HG03045 (cell line): Measurements from ENCODE around the gene CAMTA1.
"Not testable (repeated sequence)": the region's sequence is repeated elsewhere in the genome, so short reads cannot be mapped to it uniquely, and the experiment has no call there.

ENCODE experiments used
- ATAC-seq: cut with Tn5 transposase; IDR thresholded peaks from one replicate; pipeline ENCODE4 v1.9.1; 2021; ENCODE audit warnings: mild to moderate bottlenecking, moderate library complexity; ENCODE audit not compliant: unreplicated experiment

Gene CAMTA1

GRCh38 chr1:7587108-7587772 is 802.0 kb downstream of the CAMTA1 start:
- ATAC-seq, result no peak

DNA sequence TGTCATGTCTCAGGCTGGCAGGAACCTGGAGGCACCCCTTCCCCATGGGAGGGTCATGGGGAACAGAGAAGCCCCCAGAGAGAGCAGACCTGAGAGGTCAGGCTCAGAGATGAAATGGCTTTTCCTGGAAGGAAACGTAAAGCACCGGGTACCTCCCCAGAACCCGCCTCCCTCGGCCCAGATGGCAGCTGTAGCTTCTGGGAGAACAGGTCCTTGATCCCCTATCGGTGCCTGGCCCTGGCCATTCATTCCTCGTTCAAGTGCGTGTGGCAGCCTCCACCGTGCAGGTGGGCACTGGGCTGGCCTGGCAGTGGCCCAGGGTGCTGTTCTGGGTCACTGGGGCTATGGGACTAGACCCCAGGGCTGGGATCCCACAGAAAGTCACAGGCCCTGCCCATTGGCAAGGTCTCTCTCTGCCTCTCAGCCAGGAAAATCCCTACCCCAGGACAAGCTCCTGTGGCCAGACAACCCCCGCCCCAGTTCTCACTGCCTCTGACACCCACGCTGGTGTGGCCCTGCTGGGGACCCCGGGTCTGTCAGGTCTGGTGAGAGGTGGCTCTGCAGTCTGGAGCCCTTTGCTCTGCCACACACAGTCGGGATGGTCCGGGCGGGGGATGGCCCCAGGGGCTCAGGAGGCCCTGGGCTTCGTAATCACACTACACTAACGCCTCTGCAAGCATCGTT is 802.7 kb downstream of the CAMTA1 start:
- ATAC-seq, result no peak

GRCh38 chr1:7588457-7588827 is 803.2 kb downstream of the CAMTA1 start:
- no peak for ATAC-seq

GRCh38 chr1:7589080-7589735 is 804.0 kb downstream of the CAMTA1 start:
- ATAC-seq, result no peak

DNA sequence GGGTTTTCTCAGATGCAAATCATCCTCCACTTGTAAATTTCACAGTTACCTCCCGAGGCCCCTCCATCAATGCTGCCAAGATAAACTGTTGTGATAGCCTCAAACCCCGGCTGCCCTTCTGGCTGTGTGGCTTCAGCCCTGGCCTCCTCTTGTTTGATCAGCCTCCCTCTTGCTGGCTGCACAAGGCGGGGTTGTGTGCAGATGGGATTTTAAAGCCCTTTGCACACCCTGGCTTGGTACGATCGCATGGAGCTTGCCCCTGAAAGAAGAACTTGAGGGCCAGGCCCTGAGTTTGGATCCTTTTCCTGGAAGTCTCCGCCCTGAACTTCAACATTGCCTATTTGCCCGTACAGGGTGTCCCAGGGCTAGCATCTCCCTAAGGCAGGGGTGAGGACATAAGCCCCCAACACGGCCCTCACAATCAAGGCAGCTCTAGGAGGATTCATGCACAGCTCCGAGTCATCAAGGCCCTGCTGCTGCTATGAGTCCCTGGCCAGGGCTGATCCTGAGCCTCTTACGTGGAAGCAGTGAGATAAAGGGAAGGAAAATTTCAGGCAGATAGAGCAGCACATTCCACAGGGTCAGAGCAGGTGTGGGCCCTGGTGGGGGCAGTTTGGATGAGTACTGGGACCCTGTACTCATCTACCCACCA is 804.6 kb downstream of the CAMTA1 start:
- no peak for ATAC-seq

DNA sequence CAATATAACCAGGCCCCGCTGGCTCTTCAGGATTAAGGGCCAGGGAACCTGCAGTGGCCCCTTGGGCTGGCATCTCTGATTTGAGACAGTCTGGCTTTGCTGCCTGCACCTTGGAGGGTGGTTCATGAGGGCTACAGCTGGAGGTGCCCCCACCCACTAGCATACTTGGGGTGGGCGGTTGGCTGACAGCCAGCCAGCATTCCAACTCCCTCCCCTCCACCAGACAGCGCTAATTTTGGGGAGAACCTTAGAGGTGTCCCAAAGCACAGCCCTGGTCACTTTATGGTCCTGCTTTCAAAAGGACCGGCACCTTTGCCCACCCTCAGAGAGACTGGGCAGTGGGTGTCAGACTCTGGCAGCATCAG is 805.2 kb downstream of the CAMTA1 start:
- no peak for ATAC-seq

DNA sequence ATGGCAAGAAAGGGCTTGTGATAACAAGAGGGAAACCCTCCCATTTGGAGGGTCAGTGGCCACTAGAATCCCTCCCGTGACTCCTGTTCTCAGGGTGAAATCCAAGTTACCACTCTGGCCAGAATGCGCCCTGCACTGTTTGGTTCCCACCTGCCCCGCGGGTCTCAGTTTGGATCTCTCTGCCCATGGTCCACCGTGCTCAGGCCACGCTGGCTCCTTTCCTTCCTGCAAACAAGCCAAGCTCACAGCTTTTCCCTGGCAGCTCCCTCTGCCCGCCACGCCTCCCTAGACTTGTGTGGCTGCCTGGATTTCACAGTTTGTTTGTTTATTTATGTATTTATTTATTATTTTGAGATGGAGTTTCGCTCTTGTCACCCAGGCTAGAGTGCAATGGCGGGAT is 806.3 kb downstream of the CAMTA1 start:
- no peak for ATAC-seq

DNA sequence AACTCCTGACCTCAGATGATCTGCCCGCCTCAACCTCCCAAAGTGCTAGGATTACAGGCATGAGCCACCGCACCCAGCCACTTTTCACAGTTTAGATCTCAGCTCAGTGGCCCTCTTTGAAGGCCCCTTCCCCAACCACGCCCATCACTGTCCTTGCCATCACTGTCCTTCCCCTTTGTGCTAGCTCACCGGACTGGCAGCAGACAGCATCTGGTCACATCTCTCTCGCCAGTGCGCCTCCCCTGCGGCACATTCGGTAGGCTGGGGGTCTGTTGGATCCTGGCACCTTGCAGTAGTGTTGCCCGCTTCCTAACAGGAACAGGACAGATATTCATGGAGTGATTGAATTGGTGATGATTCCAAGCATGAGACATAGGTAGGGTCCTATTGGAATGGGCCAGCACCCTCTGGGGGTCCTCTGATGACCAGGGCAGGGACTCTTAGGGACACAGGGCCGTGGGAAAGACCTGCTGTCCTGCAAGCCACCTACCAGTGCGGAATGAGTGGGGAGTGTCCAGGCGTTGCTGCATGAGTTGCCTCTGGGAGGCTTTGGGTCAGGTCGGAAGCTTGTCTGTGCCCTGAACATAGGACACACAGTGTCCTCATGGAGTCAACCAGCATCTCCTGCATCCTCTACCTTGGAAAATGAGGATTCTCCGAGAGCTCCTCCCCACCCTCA is 807.0 kb downstream of the CAMTA1 start:
- ATAC-seq, result no peak

- ATAC-seq, result no peak
Observed at GRCh38 chr1:7594002-7594713, 808.9 kb downstream of the CAMTA1 start.

DNA sequence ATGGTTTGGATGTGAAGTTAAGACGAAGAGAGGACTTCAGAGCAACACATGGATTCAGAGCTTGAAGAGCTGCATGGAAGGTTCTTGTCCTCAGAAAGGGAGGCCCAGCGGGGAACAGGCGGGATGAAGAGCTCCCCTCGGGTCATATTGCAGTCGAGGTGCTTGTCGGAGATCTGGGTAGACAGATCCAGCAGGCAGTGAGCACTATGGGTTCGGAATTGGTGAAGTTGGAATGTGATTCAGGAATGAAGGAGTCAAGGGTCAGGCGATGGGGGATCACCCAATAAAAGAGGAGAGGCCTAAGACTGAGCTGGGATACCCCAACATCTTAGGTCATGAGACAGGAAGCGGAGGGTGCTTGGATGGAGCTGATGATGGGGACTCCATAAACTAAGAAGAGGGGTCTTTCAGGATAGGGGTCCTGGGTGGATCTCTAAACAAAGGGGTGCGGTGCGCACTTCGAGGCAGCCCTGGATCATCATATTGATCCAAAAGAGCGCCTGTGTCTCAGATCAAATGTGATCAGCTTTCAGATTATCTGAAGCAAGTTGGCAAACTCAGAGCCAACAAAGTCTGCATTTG is 809.6 kb downstream of the CAMTA1 start:
- ATAC-seq, result no peak

DNA sequence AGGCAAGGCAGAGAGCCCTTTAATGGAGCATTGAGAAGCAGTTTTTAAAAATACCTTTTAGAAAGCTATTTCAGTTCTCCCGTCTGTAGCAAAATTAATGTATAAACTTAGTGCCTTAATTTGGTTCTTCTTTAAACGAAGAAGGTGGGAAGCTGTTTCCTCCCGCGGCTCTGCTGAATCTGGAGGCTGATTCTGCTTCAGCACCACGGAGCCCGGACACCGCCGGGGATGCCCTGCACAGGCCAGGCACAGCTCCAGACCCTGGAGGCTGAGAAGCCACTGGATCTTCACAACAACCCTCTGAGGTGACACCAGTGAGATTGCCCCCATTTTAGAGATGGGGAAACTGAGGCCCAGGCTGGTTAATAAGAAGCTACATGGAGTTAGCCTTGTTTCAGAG is 810.1 kb downstream of the CAMTA1 start:
- ATAC-seq, result no peak

DNA sequence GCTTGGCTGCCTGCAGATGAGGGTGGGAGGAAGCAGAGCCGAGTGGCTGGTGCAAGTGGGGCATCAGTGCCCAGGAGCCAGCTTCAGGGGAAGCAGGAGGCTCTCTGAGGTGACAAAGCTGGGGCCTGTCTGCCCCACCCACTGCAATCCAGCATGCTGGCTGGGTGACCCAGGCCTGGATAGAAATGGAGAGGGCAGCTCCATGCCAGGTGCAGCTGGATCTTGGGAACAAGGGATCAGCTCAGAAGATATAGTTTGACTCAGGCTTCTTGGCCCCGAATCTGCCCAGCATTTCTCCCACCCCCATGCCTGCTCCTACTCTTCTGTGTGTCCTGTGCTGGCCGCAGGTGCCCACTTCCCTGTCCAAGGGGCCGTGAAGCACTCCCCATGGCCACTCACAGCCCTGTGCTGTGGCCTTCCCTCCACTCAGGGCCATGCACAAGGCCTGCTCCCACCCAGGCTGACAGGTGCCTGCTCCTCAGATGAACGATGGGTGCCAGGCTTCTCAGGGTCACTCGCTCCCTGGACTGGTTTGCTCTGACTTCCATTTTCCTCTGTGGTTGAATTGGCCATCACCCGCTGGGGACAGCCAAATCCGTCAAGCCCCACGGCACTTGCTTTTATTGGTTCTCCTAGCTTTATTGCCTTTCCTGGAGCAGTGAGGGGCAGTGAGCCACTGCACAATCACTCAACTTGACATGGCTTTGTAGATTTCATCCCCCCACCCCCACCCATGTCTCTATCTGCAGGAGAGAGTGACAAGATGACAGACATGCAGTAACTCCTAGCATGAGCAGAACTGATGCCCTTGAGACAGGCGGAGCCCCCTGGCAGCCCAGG is 811.1 kb downstream of the CAMTA1 start:
- ATAC-seq, result no peak

DNA sequence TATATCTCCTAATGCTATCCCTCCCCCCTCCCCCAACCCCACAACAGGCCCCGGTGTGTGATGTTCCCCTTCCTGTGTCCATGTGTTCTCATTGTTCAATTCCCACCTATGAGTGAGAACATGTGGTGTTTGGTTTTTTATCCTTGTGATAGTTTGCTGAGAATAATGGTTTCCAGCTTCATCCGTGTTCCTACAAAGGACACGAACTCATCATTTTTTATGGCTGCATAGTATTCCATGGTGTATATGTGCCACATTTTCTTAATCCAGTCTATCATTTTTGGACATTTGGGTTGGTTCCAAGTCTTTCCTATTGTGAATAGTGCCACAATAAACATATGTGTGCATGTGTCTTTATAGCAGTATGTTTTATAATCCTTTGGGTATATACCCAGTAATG is 812.8 kb downstream of the CAMTA1 start:
- ATAC-seq, result not testable (repeated sequence)

- not testable (repeated sequence) for ATAC-seq
Observed at GRCh38 chr1:7604906-7605305, 819.7 kb downstream of the CAMTA1 start.

DNA sequence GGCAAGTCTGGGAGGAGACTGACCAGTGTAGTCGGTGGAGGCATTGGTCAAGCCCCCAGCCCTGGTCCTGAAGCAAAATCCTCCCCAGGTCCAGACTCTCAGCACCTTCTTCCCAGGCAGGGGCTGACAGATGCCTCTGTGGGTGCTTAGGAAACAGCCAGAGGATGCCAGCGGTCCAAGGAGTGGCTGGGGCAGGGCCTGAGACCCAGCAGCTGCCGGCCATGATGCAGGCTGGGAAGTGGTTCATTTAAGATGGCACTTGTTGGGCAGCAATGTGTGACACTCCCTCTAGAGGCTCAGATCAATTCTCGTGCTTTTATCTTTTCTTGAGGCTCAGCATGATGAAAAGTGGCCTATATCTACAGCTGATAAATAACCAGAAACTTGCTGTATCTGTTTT is 820.8 kb downstream of the CAMTA1 start:
- ATAC-seq, result no peak

DNA sequence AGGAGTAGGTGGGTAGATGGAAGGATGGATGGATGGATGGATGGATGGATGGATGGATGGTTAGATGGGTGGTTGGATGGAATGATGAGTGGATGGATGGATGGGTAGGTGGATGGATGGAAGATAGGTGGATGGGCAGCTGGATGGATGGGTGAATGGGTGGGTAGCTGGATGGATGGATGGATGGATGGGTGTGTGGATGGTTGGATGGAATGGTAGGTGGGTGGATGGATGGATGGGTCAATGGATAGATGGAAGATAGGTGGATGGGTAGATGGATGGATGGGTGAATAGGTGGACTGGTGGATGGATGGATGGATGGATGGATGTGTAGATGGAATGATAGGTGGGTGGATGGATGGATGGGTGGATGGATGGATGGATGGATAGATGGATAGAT is 821.8 kb downstream of the CAMTA1 start:
- no peak for ATAC-seq

- ATAC-seq, result no peak
Observed at GRCh38 chr1:7608628-7609305, 823.5 kb downstream of the CAMTA1 start.

DNA sequence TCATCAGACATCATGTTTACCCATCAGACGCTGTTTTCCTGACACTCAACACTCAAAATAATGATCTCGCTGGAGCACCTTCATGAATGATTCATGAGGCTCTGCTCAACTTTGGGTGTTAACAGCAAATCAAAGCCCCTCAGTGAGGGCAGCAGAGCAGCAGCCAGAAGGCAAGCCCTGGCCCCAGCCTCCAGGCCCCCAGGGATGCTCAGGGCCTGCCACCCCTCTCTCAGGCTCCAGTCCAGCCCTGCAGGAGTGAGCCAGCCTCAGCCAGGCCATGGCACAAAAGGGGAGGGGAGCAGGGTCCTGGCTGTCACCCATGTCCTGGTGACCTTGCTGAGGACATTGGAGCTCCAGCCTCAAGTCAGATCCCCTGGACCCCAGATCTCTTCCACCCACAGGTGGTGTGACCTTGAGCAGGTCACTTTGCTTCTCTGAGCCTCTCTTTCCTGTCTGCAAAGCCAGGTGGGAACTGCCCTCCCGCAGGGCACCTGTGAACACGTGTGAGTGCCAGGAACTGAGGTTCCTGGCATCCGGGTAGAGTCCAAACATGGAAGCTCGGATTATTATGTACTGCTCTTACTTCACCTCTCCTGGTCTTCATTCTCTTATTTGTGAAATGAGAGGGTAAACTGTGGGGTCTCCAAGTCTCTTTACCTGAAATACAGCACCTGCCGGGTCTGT is 824.2 kb downstream of the CAMTA1 start:
- ATAC-seq, result no peak
